ES-I3 (cell line): ENCODE data around the gene SMC5.
"Not testable (repeated sequence)": the region's sequence is repeated elsewhere in the genome, so short reads cannot be mapped to it uniquely, and the experiment has no call there.

Experiments used
- H3K36me3 ChIP-seq: 2 replicates; pipeline ENCODE4 v1.6.1; 2013; ENCODE audit warnings: mild to moderate bottlenecking, low read length, control low read depth, moderate library complexity; ENCODE audit not compliant: insufficient read depth
- H3K4me1 ChIP-seq: 2 replicates; pipeline ENCODE4 v1.6.1; 2013; ENCODE audit warnings: mild to moderate bottlenecking, control low read depth, low read length; ENCODE audit not compliant: insufficient read depth
- H3K9ac ChIP-seq: 2 replicates; pipeline ENCODE4 v1.6.1; 2013; ENCODE audit warnings: low read depth, mild to moderate bottlenecking, low read length, moderate library complexity
- H3K9me3 ChIP-seq: 2 replicates; pipeline ENCODE4 v1.6.1; 2013; ENCODE audit warnings: mild to moderate bottlenecking, low read length, moderate library complexity; ENCODE audit not compliant: control insufficient read depth, insufficient read depth

Gene SMC5

DNA sequence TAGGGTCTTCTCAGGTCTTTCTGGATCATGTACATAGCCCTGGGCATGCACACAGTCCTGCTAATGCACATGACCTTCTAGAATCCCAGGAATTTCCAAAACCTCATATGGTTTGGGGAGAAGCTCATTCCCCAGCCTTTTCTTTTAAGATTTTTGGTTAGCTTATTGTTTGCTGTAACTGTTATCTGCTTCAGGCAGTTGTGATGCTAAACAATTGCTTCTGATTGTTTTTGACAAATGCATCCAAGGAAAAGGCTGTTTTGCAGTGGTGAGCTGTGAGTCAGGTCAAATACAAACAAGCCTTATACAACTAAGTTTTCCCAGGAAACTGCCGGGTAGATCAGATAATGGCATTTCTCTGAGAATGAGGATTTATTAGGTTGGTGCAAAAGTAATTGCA, 32.7 kb downstream of the SMC5 start:
- Histone ChIP-seq H3K36me3 (peaks cover 13% of the 10 kb centered on the region), H3K9ac (no peak overlapping the region), H3K9me3 (peaks cover 13% of the 10 kb centered on the region; the same call in 1 of the 2 replicates), H3K4me1 (no peaks in the 10 kb centered on the region)

- Histone ChIP-seq H3K9me3 (peaks cover 13% of the 10 kb centered on the region; the same call in 1 of the 2 replicates), H3K9ac (no peak overlapping the region), H3K36me3 (peaks cover 13% of the 10 kb centered on the region), H3K4me1 (no peaks in the 10 kb centered on the region)
These were observed 33.5 kb downstream of the SMC5 start for GRCh38 chr9:70292253-70292652.

DNA sequence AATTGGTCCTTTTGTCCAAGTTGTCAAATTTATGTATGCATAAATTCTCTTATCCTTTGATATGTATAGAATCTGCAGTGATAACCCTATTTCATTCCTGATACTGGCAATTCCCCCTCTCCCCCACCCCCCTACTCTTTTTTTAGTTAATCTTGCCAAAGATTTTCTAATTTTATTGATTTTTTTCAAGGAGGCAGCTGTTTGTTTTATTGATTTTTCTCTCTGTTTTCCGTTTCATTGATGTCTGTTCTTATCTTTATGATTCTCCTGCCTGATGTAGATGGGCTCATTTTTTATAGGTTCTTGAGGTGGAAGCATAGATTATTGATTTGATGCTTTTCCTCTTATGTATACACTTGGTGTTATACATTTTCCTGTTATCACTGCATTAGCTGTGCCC, 34.4 kb downstream of the SMC5 start:
- Histone ChIP-seq H3K36me3 (peaks cover 13% of the 10 kb centered on the region), H3K9ac (no peak overlapping the region)

GRCh38 chr9:70297141-70297540, 38.4 kb downstream of the SMC5 start:
- H3K9me3 ChIP-seq: no peaks in the 10 kb centered on the region; the same call in 1 of the 2 replicates
- no peaks in the 10 kb centered on the region for H3K4me1 ChIP-seq
- no peak overlapping the region for H3K9ac ChIP-seq
- peaks cover 3% of the 10 kb centered on the region for H3K36me3 ChIP-seq

More for the DNA sequence above, 34.4 kb downstream of the SMC5 start:
- H3K9me3 ChIP-seq: peaks cover 13% of the 10 kb centered on the region; the same call in 1 of the 2 replicates
- no peaks in the 10 kb centered on the region for H3K4me1 ChIP-seq

- peaks cover 3% of the 10 kb centered on the region for H3K36me3 ChIP-seq
- H3K4me1 ChIP-seq: no peaks in the 10 kb centered on the region
- H3K9ac ChIP-seq: no peak overlapping the region
- no peaks in the 10 kb centered on the region for H3K9me3 ChIP-seq
These were observed 39.5 kb downstream of the SMC5 start for GRCh38 chr9:70298245-70298771.

- Histone ChIP-seq H3K4me1 (no peaks in the 10 kb centered on the region), H3K9ac (no peak overlapping the region), H3K9me3 (no peaks in the 10 kb centered on the region), H3K36me3 (peaks cover 10% of the 10 kb centered on the region; the same call in 1 of the 2 replicates)
These were observed 44.5 kb downstream of the SMC5 start for GRCh38 chr9:70303268-70303667.

DNA sequence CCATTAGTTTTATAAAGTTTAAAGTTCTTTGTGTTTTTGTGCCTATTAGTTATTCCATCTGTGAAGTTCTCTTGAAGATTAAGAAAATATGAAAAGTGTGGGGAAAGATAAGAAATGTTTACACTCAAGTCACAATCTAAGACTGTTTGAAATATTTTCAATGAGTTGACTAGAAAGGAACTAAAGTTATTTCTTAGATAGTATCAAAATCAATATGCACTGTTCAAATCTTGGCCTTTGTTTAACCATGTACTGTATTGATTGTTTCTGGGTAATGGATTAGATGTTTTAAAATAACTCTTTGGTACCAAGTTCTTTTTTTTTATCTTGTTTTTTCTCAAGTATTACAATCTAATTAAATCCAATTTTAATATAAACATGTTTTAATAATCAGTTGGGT, 46.0 kb downstream of the SMC5 start:
- no peak overlapping the region for H3K9ac ChIP-seq
- no peaks in the 10 kb centered on the region for H3K4me1 ChIP-seq
- no peaks in the 10 kb centered on the region for H3K9me3 ChIP-seq
- H3K36me3 ChIP-seq: peaks cover 15% of the 10 kb centered on the region; the same call in 1 of the 2 replicates

DNA sequence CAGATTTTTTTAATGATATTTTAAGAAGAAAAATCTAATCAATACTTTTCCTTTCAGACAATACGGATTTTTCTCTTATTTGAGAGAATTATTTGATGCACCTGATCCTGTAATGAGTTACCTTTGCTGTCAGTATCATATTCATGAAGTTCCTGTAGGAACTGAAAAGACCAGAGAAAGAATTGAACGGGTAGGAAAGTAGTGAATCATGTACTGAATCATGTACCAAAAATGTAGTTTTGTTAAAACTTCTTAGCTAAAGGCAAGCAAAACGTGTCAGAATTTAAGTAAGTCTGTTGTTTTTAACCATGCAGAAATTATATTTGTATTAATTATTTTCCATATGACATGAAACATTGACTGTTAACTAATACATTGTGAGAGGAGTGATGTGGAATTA, 56.6 kb downstream of the SMC5 start:
- no peaks in the 10 kb centered on the region for H3K4me1 ChIP-seq
- no peaks in the 10 kb centered on the region for H3K9me3 ChIP-seq
- peaks cover 4% of the 10 kb centered on the region for H3K36me3 ChIP-seq
- no peak overlapping the region for H3K9ac ChIP-seq

- Histone ChIP-seq H3K36me3 (peaks cover 4% of the 10 kb centered on the region; the same call in 1 of the 2 replicates), H3K4me1 (no peaks in the 10 kb centered on the region), H3K9ac (no peak overlapping the region)
These were observed 59.2 kb downstream of the SMC5 start for GRCh38 chr9:70318002-70318401.

GRCh38 chr9:70322096-70322495, 63.3 kb downstream of the SMC5 start:
- H3K36me3 ChIP-seq: peaks cover 4% of the 10 kb centered on the region
- no peaks in the 10 kb centered on the region for H3K4me1 ChIP-seq

More at GRCh38 chr9:70318002-70318401, 59.2 kb downstream of the SMC5 start:
- no peaks in the 10 kb centered on the region for H3K9me3 ChIP-seq

GRCh38 chr9:70324963-70325362, 66.2 kb downstream of the SMC5 start:
- no peak overlapping the region for H3K9ac ChIP-seq
- no peaks in the 10 kb centered on the region for H3K4me1 ChIP-seq
- H3K36me3 ChIP-seq: peaks cover 4% of the 10 kb centered on the region
- peaks cover 11% of the 10 kb centered on the region for H3K9me3 ChIP-seq

More at GRCh38 chr9:70322096-70322495, 63.3 kb downstream of the SMC5 start:
- no peaks in the 10 kb centered on the region for H3K9me3 ChIP-seq
- H3K9ac ChIP-seq: no peak overlapping the region

DNA sequence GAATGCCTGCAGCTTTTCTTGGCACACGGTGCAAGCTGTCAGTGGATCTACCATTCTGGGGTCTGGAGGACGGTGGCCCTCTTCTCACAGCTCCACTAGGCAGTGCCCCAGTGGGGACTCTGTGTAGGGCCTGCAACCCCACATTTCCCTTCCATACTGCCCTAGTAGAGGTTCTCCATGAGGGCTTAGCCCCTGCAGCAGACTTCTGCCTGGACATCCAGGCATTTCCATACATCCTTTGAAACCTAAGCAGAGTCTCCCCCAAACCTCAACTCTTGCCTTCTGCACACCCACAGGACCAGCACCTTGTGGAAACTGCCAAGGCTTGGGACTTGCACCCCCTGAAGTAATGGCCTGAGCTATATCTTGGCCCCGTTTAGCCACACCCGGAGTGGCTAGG, 69.8 kb downstream of the SMC5 start:
- H3K4me1 ChIP-seq, H3K9ac ChIP-seq, H3K36me3 ChIP-seq: not testable (repeated sequence)
- peaks cover 11% of the 10 kb centered on the region for H3K9me3 ChIP-seq

DNA sequence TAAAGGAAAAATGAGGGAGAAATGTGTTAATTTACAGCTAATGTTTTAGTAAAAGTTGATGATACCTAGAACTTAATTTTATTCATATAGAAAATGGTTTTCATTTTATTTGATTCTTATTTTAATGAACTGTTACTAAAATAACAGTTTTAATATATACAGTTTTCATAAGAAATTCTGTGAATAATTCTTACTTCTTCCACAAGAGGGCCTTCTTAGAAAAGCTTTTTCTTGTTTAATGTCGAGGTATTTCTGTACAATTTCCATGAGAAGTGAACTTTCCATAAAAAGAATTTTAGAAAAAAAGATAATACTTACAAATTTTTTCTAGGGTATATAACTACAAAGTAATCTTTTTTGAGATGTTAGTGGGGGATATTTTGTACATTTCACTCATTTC, 81.8 kb downstream of the SMC5 start:
- Histone ChIP-seq H3K36me3 (no peaks in the 10 kb centered on the region; the same call in 1 of the 2 replicates), H3K9me3 (no peaks in the 10 kb centered on the region), H3K4me1 (no peaks in the 10 kb centered on the region), H3K9ac (no peak overlapping the region)

DNA sequence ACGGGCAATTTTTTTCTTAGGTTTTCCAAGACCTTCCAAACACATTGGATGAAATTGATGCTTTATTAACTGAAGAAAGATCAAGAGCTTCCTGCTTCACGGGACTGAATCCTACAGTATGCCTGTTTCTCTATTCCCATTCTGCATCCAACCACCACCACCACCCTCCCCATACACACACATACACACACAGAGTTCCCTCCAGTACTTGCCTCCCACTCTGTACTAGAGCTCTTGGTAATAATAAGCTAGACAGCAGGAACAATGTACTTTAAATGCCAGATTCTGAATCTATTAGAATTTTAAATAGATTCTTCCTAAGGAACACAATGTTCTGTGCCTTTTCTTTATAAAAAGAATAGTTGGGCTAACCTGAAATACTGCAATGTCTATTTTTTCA, 88.3 kb downstream of the SMC5 start:
- no peaks in the 10 kb centered on the region for H3K9me3 ChIP-seq
- no peaks in the 10 kb centered on the region for H3K4me1 ChIP-seq
- 0 out of 2 replicates have a peak, but pooled peaks cover 6% of the 10 kb centered on the region for H3K36me3 ChIP-seq
- H3K9ac ChIP-seq: no peak overlapping the region

GRCh38 chr9:70352356-70352755, 93.6 kb downstream of the SMC5 start:
- Histone ChIP-seq H3K4me1 (no peaks in the 10 kb centered on the region), H3K9ac (no peak overlapping the region), H3K36me3 (no peaks in the 10 kb centered on the region), H3K9me3 (no peaks in the 10 kb centered on the region)
